CD14-positive monocyte (primary cell): ENCODE data around the gene SIGLEC7. TPM values are rescaled to one million over a fixed set of nuclear protein-coding genes. Genes with fewer than 3 reads are reported as not detected.

Experiments
- DNase-seq, 3 donors: peaks; one replicate each; pipeline ENCODE4 v3.0.0-alpha.2; 2011 to 2022
- H2AFZ ChIP-seq: 2 replicates; pipeline ENCODE4 v1.6.0; 2012; ENCODE audit warnings: mild to moderate bottlenecking, low read depth, low read length, inconsistent platforms; ENCODE audit not compliant: insufficient read depth, poor library complexity, severe bottlenecking
- H3K27ac ChIP-seq, 2 donors: 1 replicate in 1 of 2; 2 replicates in 1 of 2; pipeline ENCODE4 v1.5.1; 2012 to 2013; ENCODE audit warnings: low read length in 2 of 2, control low read depth in 1 of 2, inconsistent platforms in 1 of 2, low read depth in 1 of 2, mild to moderate bottlenecking in 1 of 2
- H3K27me3 ChIP-seq, 2 donors: one replicate each; pipeline versions ENCODE4 v1.6.0 to v1.6.1; 2011 to 2013; ENCODE audit warnings: low read length in 2 of 2; ENCODE audit not compliant: control insufficient read depth in 2 of 2, insufficient read depth in 2 of 2
- H3K36me3 ChIP-seq, 2 donors: replicated peaks in 1 of 2; 1 replicate in 1 of 2; 2 replicates in 1 of 2; pipeline versions ENCODE4 v1.5.1 to v1.6.1; 2012 to 2013; ENCODE audit warnings: low read length in 2 of 2, control low read depth in 1 of 2, inconsistent platforms in 1 of 2, mild to moderate bottlenecking in 1 of 2; ENCODE audit not compliant: insufficient read depth in 2 of 2, control insufficient read depth in 1 of 2
- H3K4me1 ChIP-seq, 2 donors: 1 replicate in 1 of 2; 2 replicates in 1 of 2; pipeline versions ENCODE4 v1.5.1 to v1.6.1; 2012 to 2013; ENCODE audit warnings: low read length in 2 of 2, control low read depth in 1 of 2, inconsistent platforms in 1 of 2, mild to moderate bottlenecking in 1 of 2, moderate library complexity in 1 of 2; ENCODE audit not compliant: insufficient read depth in 2 of 2, control insufficient read depth in 1 of 2
- H3K4me2 ChIP-seq: replicated peaks from 2 replicates; pipeline ENCODE3; 2012; ENCODE audit warnings: low read length, moderate library complexity, mild to moderate bottlenecking; ENCODE audit not compliant: poor library complexity, severe bottlenecking; ENCODE audit errors: extremely low read depth
- H3K4me3 ChIP-seq, 3 experiments: fragments of 200-600 bp in 1 of 3; sonication (generic) in 1 of 3; replicated peaks in 1 of 3; 1 replicate in 2 of 3; 2 replicates in 1 of 3; pipeline ENCODE4 v1.5.1; 2011 to 2013; ENCODE audit warnings: low read length in 3 of 3, mild to moderate bottlenecking in 3 of 3, control low read depth in 2 of 3, low read depth in 2 of 3, inconsistent platforms in 1 of 3, moderate library complexity in 1 of 3
- H3K79me2 ChIP-seq: 2 replicates; pipeline ENCODE4 v1.6.0; 2012; ENCODE audit warnings: mild to moderate bottlenecking, control low read depth, inconsistent platforms, low read length, moderate library complexity; ENCODE audit not compliant: insufficient read depth
- H3K9ac ChIP-seq: 2 replicates; pipeline ENCODE4 v1.6.0; 2017; ENCODE audit warnings: low read length, mild to moderate bottlenecking; ENCODE audit not compliant: insufficient read depth, poor library complexity, severe bottlenecking
- H3K9me3 ChIP-seq, 2 donors: replicated peaks in 1 of 2; 1 replicate in 1 of 2; 2 replicates in 1 of 2; pipeline versions ENCODE4 v1.5.1 to v1.6.1; 2012 to 2013; ENCODE audit warnings: low read length in 2 of 2, control low read depth in 1 of 2; ENCODE audit not compliant: control insufficient read depth in 1 of 2, insufficient read depth in 1 of 2
- H4K20me1 ChIP-seq: 2 replicates; pipeline ENCODE4 v1.6.0; 2012; ENCODE audit warnings: mild to moderate bottlenecking, low read length, control low read depth, moderate library complexity; ENCODE audit not compliant: insufficient read depth
- H3K27ac Mint-ChIP-seq, 7 donors: one replicate each; pipeline ENCODE4 v1.8.0; 2020; ENCODE audit warnings: mild to moderate bottlenecking in 7 of 7, mixed read lengths in 7 of 7, moderate library complexity in 6 of 7, inconsistent platforms in 2 of 7
- H3K27me3 Mint-ChIP-seq, 3 donors: one replicate each; pipeline ENCODE4 v1.8.0; 2021 to 2022; ENCODE audit warnings: low read depth in 3 of 3, mild to moderate bottlenecking in 3 of 3, mixed read lengths in 3 of 3, moderate library complexity in 3 of 3, inconsistent platforms in 1 of 3
- H3K36me3 Mint-ChIP-seq, 2 donors: one replicate each; pipeline ENCODE4 v1.8.0; 2020; ENCODE audit warnings: mixed read lengths in 2 of 2, inconsistent platforms in 1 of 2, mild to moderate bottlenecking in 1 of 2
- H3K4me1 Mint-ChIP-seq: one replicate; pipeline ENCODE4 v1.8.0; 2020; ENCODE audit warnings: mild to moderate bottlenecking, mixed read lengths
- H3K4me3 Mint-ChIP-seq, 2 donors: one replicate each; pipeline ENCODE4 v1.8.0; 2020; ENCODE audit warnings: mild to moderate bottlenecking in 2 of 2, mixed read lengths in 2 of 2, moderate library complexity in 1 of 2
- H3K9me3 Mint-ChIP-seq, 7 donors: one replicate each; pipeline ENCODE4 v1.8.0; 2020 to 2022; ENCODE audit warnings: mixed read lengths in 7 of 7, mild to moderate bottlenecking in 6 of 7, moderate library complexity in 6 of 7, inconsistent platforms in 2 of 7
- WGBS: methylation state at CpG from one replicate; pipeline ENCODE4 v1.1.5; 2013; ENCODE audit warnings: missing lambda C conversion rate; ENCODE audit not compliant: insufficient coverage; 5-methylcytosine and 5-hydroxymethylcytosine counted together
- intact Hi-C, 2 donors: fragments of 100-400 bp; cut with micrococcal nuclease; formaldehyde crosslinking; loops; one replicate each; pipeline versions ENCODE4 v1.15.0 to v1.15.1; 2023
- polyA plus RNA-seq, 3 donors: library from polyadenylated mRNA; depleted of rRNA in 1 of 3; unstranded in 2 of 3; stranded (reverse) in 1 of 3; fragments of 300-500 nt in 2 of 3; fragments of >200 nt in 1 of 3; fragmentation: Illumina TruSeq in 2 of 3; gene quantifications; 1 replicate in 2 of 3; 2 replicates in 1 of 3; pipeline ENCODE4 v1.2.3, GENCODE V29; 2012 to 2021
- TF ChIP-seq, protein P1 (sequence below): fragments of 200-600 bp; IDR thresholded peaks from one replicate; pipeline ENCODE4 v1.8.0; 2022; ENCODE audit warnings: antibody characterized with exemption, mild to moderate bottlenecking

Gene SIGLEC7
- polyA plus RNA-seq, 3 donors, result 71.8 to 93.3 (median 82.0) TPM

- 92% methylated on average over 20 of the region's 22 CpGs for WGBS
- H3K4me3 Mint-ChIP-seq, result peak overlapping the region; percentile 61 to 75
- Histone ChIP-seq H3K36me3 (peaks cover 18 to 58% of the 10 kb centered on the region in 2 donors), H3K9ac (peak overlapping the region; percentile 21), H3K4me2 (peak overlapping the region; percentile 14), H4K20me1 (peaks cover 24% of the 10 kb centered on the region), H3K27me3 (no peaks in the 10 kb centered on the region), H3K9me3 (no peaks in the 10 kb centered on the region), H2AFZ (peak overlapping the region; percentile 46), H3K27ac (peak overlapping the region in 1 of 2 donors; percentile 48), H3K79me2 (peaks cover 17% of the 10 kb centered on the region), H3K4me3 (peak overlapping the region in 1 of 3 experiments; percentile 48), H3K4me1 (peaks cover 10 to 13% of the 10 kb centered on the region in 2 donors)
- intact Hi-C loops, result no loop called here
- TF ChIP-seq, protein P1, sequence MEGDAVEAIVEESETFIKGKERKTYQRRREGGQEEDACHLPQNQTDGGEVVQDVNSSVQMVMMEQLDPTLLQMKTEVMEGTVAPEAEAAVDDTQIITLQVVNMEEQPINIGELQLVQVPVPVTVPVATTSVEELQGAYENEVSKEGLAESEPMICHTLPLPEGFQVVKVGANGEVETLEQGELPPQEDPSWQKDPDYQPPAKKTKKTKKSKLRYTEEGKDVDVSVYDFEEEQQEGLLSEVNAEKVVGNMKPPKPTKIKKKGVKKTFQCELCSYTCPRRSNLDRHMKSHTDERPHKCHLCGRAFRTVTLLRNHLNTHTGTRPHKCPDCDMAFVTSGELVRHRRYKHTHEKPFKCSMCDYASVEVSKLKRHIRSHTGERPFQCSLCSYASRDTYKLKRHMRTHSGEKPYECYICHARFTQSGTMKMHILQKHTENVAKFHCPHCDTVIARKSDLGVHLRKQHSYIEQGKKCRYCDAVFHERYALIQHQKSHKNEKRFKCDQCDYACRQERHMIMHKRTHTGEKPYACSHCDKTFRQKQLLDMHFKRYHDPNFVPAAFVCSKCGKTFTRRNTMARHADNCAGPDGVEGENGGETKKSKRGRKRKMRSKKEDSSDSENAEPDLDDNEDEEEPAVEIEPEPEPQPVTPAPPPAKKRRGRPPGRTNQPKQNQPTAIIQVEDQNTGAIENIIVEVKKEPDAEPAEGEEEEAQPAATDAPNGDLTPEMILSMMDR, result no peak
- H3K4me1 Mint-ChIP-seq, result peaks cover 23% of the 10 kb centered on the region
- H3K9me3 Mint-ChIP-seq, result peaks cover 0 to 3% (median 0%) of the 10 kb centered on the region in 7 donors
- H3K27ac Mint-ChIP-seq, result peak overlapping the region in 4 of 7 donors; percentile 26 to 70 (median 39)
- H3K36me3 Mint-ChIP-seq, result peaks cover 40 to 65% of the 10 kb centered on the region in 2 donors
- H3K27me3 Mint-ChIP-seq, result peaks cover 1 to 5% (median 3%) of the 10 kb centered on the region in 3 donors
- DNase-seq, result no peak
Observed at GRCh38 chr19:51099047-51099382, 43.1 kb upstream of the SIGLEC7 start.

GRCh38 chr19:51100601-51101000 lies 41.5 kb upstream of the SIGLEC7 start:
- Histone ChIP-seq H4K20me1 (peaks cover 32% of the 10 kb centered on the region), H2AFZ (no peak overlapping the region), H3K4me1 (peaks cover 10 to 13% of the 10 kb centered on the region in 2 donors), H3K27me3 (no peaks in the 10 kb centered on the region), H3K36me3 (peaks cover 24 to 71% of the 10 kb centered on the region in 2 donors), H3K4me2 (no peak overlapping the region), H3K4me3 (no peak overlapping the region), H3K9ac (no peak overlapping the region), H3K79me2 (peaks cover 30% of the 10 kb centered on the region), H3K27ac (no peak overlapping the region), H3K9me3 (no peaks in the 10 kb centered on the region)
- TF ChIP-seq, protein P1, result no peak
- H3K4me1 Mint-ChIP-seq, result peaks cover 28% of the 10 kb centered on the region
- H3K36me3 Mint-ChIP-seq, result peaks cover 50 to 71% of the 10 kb centered on the region in 2 donors
- peaks cover 0 to 2% (median 1%) of the 10 kb centered on the region in 3 donors for H3K27me3 Mint-ChIP-seq
- DNase-seq, result no peak
- no peak overlapping the region for H3K4me3 Mint-ChIP-seq
- no CpG with 5 or more reads among the region's 3 CpGs for WGBS
- H3K27ac Mint-ChIP-seq, result peak overlapping the region in 4 of 7 donors; percentile 11 to 77 (median 59)
- intact Hi-C loops, result loop anchor here (10.0 kb wide), 1 partner anchor 494 kb away; no protein-coding TSS in a partner anchor
- H3K9me3 Mint-ChIP-seq, result peaks cover 0 to 3% (median 0%) of the 10 kb centered on the region in 7 donors
